Measurements from ENCODE around the gene ATXN2.
"Not testable (repeated sequence)": the region's sequence is repeated elsewhere in the genome, so short reads cannot be mapped to it uniquely, and the experiment has no call there.

ATXN2 gene

GRCh38 chr12:111598637-111599452 is at the start of gene ATXN2:
Gene ATXN2, minus strand, starts transcription at chr12:111599315. Its CDS starts 281 bp downstream, at chr12:111599034.
- no peak for DNase-seq (ENCODE audit: low spot score)

- DNase-seq (ENCODE audit: low spot score) = no peak
Observed at GRCh38 chr12:111645433-111645832, 46.3 kb upstream of the ATXN2 start.

GRCh38 chr12:111643427-111643826 is 44.3 kb upstream of the ATXN2 start:
- DNase-seq (ENCODE audit: low spot score) = no peak

- no peak for DNase-seq (ENCODE audit: low spot score)
Observed at GRCh38 chr12:111642681-111643426, 43.7 kb upstream of the ATXN2 start.

- no peak for DNase-seq (ENCODE audit: low spot score)
Observed at GRCh38 chr12:111640506-111640905, 41.4 kb upstream of the ATXN2 start.

- DNase-seq (ENCODE audit: low spot score) = no peak
Observed at GRCh38 chr12:111638556-111638955, 39.4 kb upstream of the ATXN2 start.

- no peak for DNase-seq (ENCODE audit: low spot score)
Observed at GRCh38 chr12:111636209-111636945, 37.3 kb upstream of the ATXN2 start.

GRCh38 chr12:111635524-111635923 is 36.4 kb upstream of the ATXN2 start:
- DNase-seq (ENCODE audit: low spot score) = no peak

- DNase-seq (ENCODE audit: low spot score) = no peak
Observed at GRCh38 chr12:111628505-111629260, 29.6 kb upstream of the ATXN2 start.

- DNase-seq (ENCODE audit: low spot score) = no peak
Observed at GRCh38 chr12:111626230-111626629, 27.1 kb upstream of the ATXN2 start.

- DNase-seq (ENCODE audit: low spot score) = no peak
Observed at GRCh38 chr12:111624540-111624939, 25.4 kb upstream of the ATXN2 start.

GRCh38 chr12:111617841-111618240 is 18.7 kb upstream of the ATXN2 start:
- DNase-seq (ENCODE audit: low spot score) = not testable (repeated sequence)

GRCh38 chr12:111616177-111616623 is 17.1 kb upstream of the ATXN2 start:
- DNase-seq (ENCODE audit: low spot score) = no peak

GRCh38 chr12:111607239-111607638 is 8.1 kb upstream of the ATXN2 start:
- DNase-seq (ENCODE audit: low spot score) = peak; percentile 33

- DNase-seq (ENCODE audit: low spot score) = no peak
Observed at GRCh38 chr12:111606767-111607230, 7.7 kb upstream of the ATXN2 start.

GRCh38 chr12:111605911-111606766 is 7.0 kb upstream of the ATXN2 start:
- DNase-seq (ENCODE audit: low spot score) = no peak

GRCh38 chr12:111602857-111603256 is 3.7 kb upstream of the ATXN2 start:
- DNase-seq (ENCODE audit: low spot score) = not testable (repeated sequence)

- DNase-seq (ENCODE audit: low spot score) = no peak
Observed at GRCh38 chr12:111602348-111602747, 3.2 kb upstream of the ATXN2 start.

GRCh38 chr12:111600986-111601385 is 1.9 kb upstream of the ATXN2 start:
- DNase-seq (ENCODE audit: low spot score) = not testable (repeated sequence)

- DNase-seq (ENCODE audit: low spot score) = no peak
Observed at GRCh38 chr12:111600205-111600642, 1.1 kb upstream of the ATXN2 start.
